ENCODE results near the gene TSKS.

The TSKS gene

GRCh38 chr19:49780861-49781260 is 17.8 kb upstream of the TSKS start:
- no peaks in the 10 kb centered on the region for H3K27me3 ChIP-seq (ENCODE audit: control insufficient read depth in 2 of 2, insufficient read depth in 2 of 2, low read length in 2 of 2)
- no peaks in the 10 kb centered on the region for H3K9me3 ChIP-seq (ENCODE audit: control insufficient read depth in 2 of 2, low read length in 2 of 2)
- H3K9ac ChIP-seq (ENCODE audit: low read depth in 1 of 2, low read length in 2 of 2) = no peak overlapping the region
- no peak overlapping the region for H3K4me3 ChIP-seq (ENCODE audit: low read length in 2 of 2)
- no peak overlapping the region for H3K27ac ChIP-seq (ENCODE audit: low read depth in 2 of 2, low read length in 2 of 2)
- no peaks in the 10 kb centered on the region for H3K4me1 ChIP-seq (ENCODE audit: control insufficient read depth in 2 of 2, insufficient read depth in 2 of 2, low read length in 2 of 2)
- peaks cover 17 to 18% of the 10 kb centered on the region in 2 donors for H3K36me3 ChIP-seq (ENCODE audit: control insufficient read depth in 2 of 2, insufficient read depth in 2 of 2, low read length in 2 of 2)

DNA sequence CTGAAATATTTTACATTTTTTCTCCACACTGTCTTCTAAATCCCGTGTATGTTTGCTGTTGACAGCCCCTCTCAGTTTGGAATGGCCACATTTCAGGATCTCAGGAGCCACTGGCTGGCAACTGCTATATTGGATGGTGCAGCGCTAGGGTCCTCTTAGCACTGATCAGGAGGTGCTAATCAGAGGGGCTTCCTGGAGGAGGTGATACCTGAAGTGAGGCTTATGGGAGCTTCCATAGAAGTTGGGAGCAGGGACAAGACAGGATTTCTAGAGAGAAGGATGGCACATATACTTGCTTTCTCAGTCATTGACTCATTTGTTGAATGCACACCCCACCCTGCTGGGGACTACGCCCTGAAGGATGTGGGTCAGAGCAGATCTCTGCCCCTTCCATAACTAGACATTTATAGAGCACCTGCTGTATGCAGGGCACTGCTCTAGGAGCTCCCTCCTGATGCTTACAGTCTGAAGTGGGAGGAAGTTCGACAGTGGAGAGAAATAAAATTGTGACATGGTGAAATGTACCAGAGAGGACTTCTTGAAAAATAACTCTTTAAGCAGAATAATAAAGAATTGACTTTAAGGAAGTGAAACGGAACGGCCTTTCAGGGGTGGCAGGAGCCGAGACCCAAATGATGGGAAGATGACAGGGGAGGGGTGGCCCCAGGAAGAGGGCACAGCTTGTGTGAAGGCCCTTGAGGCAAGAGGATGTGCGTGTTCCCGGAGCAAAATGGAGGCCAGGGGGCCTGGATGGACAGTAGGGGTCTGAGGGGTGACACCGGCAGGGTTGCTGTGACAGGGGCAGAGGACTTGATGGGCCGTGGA is 16.8 kb upstream of the TSKS start:
- no peak overlapping the region for H3K4me3 ChIP-seq (ENCODE audit: low read length in 2 of 2)
- peaks cover 12 to 15% of the 10 kb centered on the region in 2 donors for H3K36me3 ChIP-seq (ENCODE audit: control insufficient read depth in 2 of 2, insufficient read depth in 2 of 2, low read length in 2 of 2)
- H3K4me1 ChIP-seq (ENCODE audit: control insufficient read depth in 2 of 2, insufficient read depth in 2 of 2, low read length in 2 of 2) = no peaks in the 10 kb centered on the region
- no peak overlapping the region for H3K27ac ChIP-seq (ENCODE audit: low read depth in 2 of 2, low read length in 2 of 2)
- H3K9me3 ChIP-seq (ENCODE audit: control insufficient read depth in 2 of 2, low read length in 2 of 2) = no peaks in the 10 kb centered on the region
- H3K27me3 ChIP-seq (ENCODE audit: control insufficient read depth in 2 of 2, insufficient read depth in 2 of 2, low read length in 2 of 2) = no peaks in the 10 kb centered on the region
- H3K9ac ChIP-seq (ENCODE audit: low read depth in 1 of 2, low read length in 2 of 2) = no peak overlapping the region

GRCh38 chr19:49776371-49776764 is 13.3 kb upstream of the TSKS start:
- Histone ChIP-seq H3K27ac (ENCODE audit: low read depth in 2 of 2, low read length in 2 of 2) (no peak overlapping the region), H3K36me3 (ENCODE audit: control insufficient read depth in 2 of 2, insufficient read depth in 2 of 2, low read length in 2 of 2) (no peaks in the 10 kb centered on the region)

DNA sequence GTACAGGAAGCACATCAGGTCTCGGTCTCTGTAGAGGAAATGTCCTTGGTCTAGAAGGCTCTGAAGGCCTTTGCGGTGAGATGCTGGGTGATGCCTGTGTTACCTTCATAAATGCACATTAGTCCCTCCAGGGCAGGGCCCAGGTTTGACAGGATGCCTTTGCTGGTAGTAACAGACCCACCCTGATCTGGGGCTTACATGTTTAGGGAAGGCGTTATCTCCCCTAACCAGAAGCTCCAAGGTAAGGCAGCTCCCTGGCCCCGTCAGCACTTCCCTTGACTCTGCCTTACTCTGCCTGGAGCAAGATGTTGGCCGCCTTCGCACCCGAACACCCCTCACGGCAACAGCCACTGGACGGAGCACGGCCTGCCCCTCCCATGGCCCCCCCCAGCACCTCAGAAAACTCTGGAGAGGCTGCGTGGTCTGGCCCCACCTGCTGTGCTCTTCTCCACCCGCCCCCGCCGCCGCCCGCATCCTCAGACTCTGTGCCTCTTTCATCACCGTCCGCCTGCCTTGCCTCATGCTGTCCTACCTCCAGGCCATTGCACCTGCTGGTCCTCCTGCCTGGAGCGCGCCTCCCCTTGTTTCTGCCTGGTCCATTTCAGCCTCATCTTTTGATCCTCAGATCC is 12.8 kb upstream of the TSKS start:
- no peak overlapping the region for H3K27ac ChIP-seq (ENCODE audit: low read depth in 2 of 2, low read length in 2 of 2)

More at GRCh38 chr19:49776371-49776764, 13.3 kb upstream of the TSKS start:
- H3K9ac ChIP-seq (ENCODE audit: low read depth in 1 of 2, low read length in 2 of 2) = no peak overlapping the region
- no peaks in the 10 kb centered on the region for H3K9me3 ChIP-seq (ENCODE audit: control insufficient read depth in 2 of 2, low read length in 2 of 2)
- H3K4me3 ChIP-seq (ENCODE audit: low read length in 2 of 2) = no peak overlapping the region
- H3K27me3 ChIP-seq (ENCODE audit: control insufficient read depth in 2 of 2, insufficient read depth in 2 of 2, low read length in 2 of 2) = no peaks in the 10 kb centered on the region
- no peaks in the 10 kb centered on the region for H3K4me1 ChIP-seq (ENCODE audit: control insufficient read depth in 2 of 2, insufficient read depth in 2 of 2, low read length in 2 of 2)

DNA sequence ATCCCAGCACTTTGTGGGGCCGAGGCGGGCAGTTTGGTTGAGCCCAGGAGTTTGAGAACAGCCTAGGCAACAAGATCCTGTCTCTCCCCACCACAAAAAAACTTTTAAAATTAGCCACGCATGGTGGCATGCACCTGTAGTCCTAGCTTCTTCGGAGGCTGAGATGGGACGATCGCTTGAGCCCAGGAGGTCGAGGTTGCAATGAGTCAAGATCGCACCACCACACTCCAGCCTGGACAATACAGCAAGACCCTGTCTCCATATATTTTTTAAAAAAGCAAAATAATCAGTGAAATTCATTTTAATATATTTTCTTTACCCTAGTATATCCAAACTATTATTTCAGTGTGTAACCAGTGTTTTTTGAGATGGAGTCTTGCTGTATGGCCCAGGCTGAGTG is 11.9 kb upstream of the TSKS start:
- H3K27ac ChIP-seq (ENCODE audit: low read depth in 2 of 2, low read length in 2 of 2) = no peak overlapping the region
- H3K9ac ChIP-seq (ENCODE audit: low read depth in 1 of 2, low read length in 2 of 2) = no peak overlapping the region
- H3K4me1 ChIP-seq (ENCODE audit: control insufficient read depth in 2 of 2, insufficient read depth in 2 of 2, low read length in 2 of 2) = no peaks in the 10 kb centered on the region
- H3K9me3 ChIP-seq (ENCODE audit: control insufficient read depth in 2 of 2, low read length in 2 of 2) = no peaks in the 10 kb centered on the region
- peaks cover 0 to 2% of the 10 kb centered on the region in 2 donors for H3K36me3 ChIP-seq (ENCODE audit: control insufficient read depth in 2 of 2, insufficient read depth in 2 of 2, low read length in 2 of 2)
- no peaks in the 10 kb centered on the region for H3K27me3 ChIP-seq (ENCODE audit: control insufficient read depth in 2 of 2, insufficient read depth in 2 of 2, low read length in 2 of 2)
- H3K4me3 ChIP-seq (ENCODE audit: low read length in 2 of 2) = no peak overlapping the region

More for the DNA sequence above, 12.8 kb upstream of the TSKS start:
- Histone ChIP-seq H3K27me3 (ENCODE audit: control insufficient read depth in 2 of 2, insufficient read depth in 2 of 2, low read length in 2 of 2) (no peaks in the 10 kb centered on the region), H3K4me3 (ENCODE audit: low read length in 2 of 2) (no peak overlapping the region), H3K9me3 (ENCODE audit: control insufficient read depth in 2 of 2, low read length in 2 of 2) (no peaks in the 10 kb centered on the region), H3K4me1 (ENCODE audit: control insufficient read depth in 2 of 2, insufficient read depth in 2 of 2, low read length in 2 of 2) (no peaks in the 10 kb centered on the region), H3K9ac (ENCODE audit: low read depth in 1 of 2, low read length in 2 of 2) (no peak overlapping the region), H3K36me3 (ENCODE audit: control insufficient read depth in 2 of 2, insufficient read depth in 2 of 2, low read length in 2 of 2) (no peaks in the 10 kb centered on the region)

GRCh38 chr19:49773663-49774350 is 10.7 kb upstream of the TSKS start:
- no peak overlapping the region for H3K9ac ChIP-seq (ENCODE audit: low read depth in 1 of 2, low read length in 2 of 2)
- H3K36me3 ChIP-seq (ENCODE audit: control insufficient read depth in 2 of 2, insufficient read depth in 2 of 2, low read length in 2 of 2) = peaks cover 0 to 2% of the 10 kb centered on the region in 2 donors
- no peaks in the 10 kb centered on the region for H3K9me3 ChIP-seq (ENCODE audit: control insufficient read depth in 2 of 2, low read length in 2 of 2)
- H3K4me1 ChIP-seq (ENCODE audit: control insufficient read depth in 2 of 2, insufficient read depth in 2 of 2, low read length in 2 of 2) = no peaks in the 10 kb centered on the region
- no peak overlapping the region for H3K27ac ChIP-seq (ENCODE audit: low read depth in 2 of 2, low read length in 2 of 2)
- H3K4me3 ChIP-seq (ENCODE audit: low read length in 2 of 2) = no peak overlapping the region
- H3K27me3 ChIP-seq (ENCODE audit: control insufficient read depth in 2 of 2, insufficient read depth in 2 of 2, low read length in 2 of 2) = no peaks in the 10 kb centered on the region

DNA sequence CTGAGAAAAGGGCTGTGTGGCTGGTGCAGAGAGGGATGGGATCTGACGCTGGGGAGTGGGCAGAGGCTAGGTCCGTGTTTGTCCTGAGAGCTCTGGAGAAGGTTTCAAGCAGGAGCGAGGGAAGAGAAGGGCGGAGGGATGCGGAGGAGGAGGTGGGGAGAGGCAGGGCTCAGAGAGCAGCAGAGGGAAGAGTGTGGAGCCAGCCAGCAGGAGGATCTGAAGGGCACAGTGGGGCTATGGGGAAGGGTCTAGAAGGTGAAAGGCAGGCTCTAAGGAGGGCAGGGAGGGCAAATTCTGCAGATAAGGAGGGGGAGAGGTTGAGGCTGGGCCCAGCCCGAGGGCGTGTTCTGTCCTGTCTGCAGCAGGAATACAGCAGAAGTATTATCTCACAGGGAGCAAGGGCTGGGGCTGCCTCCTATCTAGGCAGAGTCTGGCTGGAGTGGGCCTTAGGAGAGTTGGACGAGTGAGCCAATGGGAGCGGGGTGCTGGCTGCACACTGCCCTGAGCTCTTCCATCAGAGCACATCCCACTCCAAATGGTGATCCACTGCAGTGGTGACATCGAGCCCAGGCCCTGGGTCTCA is 9.8 kb upstream of the TSKS start:
- peaks cover 0 to 2% of the 10 kb centered on the region in 2 donors for H3K36me3 ChIP-seq (ENCODE audit: control insufficient read depth in 2 of 2, insufficient read depth in 2 of 2, low read length in 2 of 2)
- no peaks in the 10 kb centered on the region for H3K9me3 ChIP-seq (ENCODE audit: control insufficient read depth in 2 of 2, low read length in 2 of 2)
- H3K27ac ChIP-seq (ENCODE audit: low read depth in 2 of 2, low read length in 2 of 2) = no peak overlapping the region
- no peak overlapping the region for H3K9ac ChIP-seq (ENCODE audit: low read depth in 1 of 2, low read length in 2 of 2)
- peaks cover 5 to 7% of the 10 kb centered on the region in 2 donors for H3K4me1 ChIP-seq (ENCODE audit: control insufficient read depth in 2 of 2, insufficient read depth in 2 of 2, low read length in 2 of 2)
- H3K4me3 ChIP-seq (ENCODE audit: low read length in 2 of 2) = no peak overlapping the region
- no peaks in the 10 kb centered on the region for H3K27me3 ChIP-seq (ENCODE audit: control insufficient read depth in 2 of 2, insufficient read depth in 2 of 2, low read length in 2 of 2)

- no peak overlapping the region for H3K27ac ChIP-seq (ENCODE audit: low read depth in 2 of 2, low read length in 2 of 2)
- no peaks in the 10 kb centered on the region for H3K9me3 ChIP-seq (ENCODE audit: control insufficient read depth in 2 of 2, low read length in 2 of 2)
- no peak overlapping the region for H3K4me3 ChIP-seq (ENCODE audit: low read length in 2 of 2)
- peaks cover 12 to 13% of the 10 kb centered on the region in 2 donors for H3K4me1 ChIP-seq (ENCODE audit: control insufficient read depth in 2 of 2, insufficient read depth in 2 of 2, low read length in 2 of 2)
- H3K36me3 ChIP-seq (ENCODE audit: control insufficient read depth in 2 of 2, insufficient read depth in 2 of 2, low read length in 2 of 2) = peaks cover 0 to 2% of the 10 kb centered on the region in 2 donors
- no peaks in the 10 kb centered on the region for H3K27me3 ChIP-seq (ENCODE audit: control insufficient read depth in 2 of 2, insufficient read depth in 2 of 2, low read length in 2 of 2)
- H3K9ac ChIP-seq (ENCODE audit: low read depth in 1 of 2, low read length in 2 of 2) = no peak overlapping the region
These were observed 8.6 kb upstream of the TSKS start for GRCh38 chr19:49771674-49772139.

DNA sequence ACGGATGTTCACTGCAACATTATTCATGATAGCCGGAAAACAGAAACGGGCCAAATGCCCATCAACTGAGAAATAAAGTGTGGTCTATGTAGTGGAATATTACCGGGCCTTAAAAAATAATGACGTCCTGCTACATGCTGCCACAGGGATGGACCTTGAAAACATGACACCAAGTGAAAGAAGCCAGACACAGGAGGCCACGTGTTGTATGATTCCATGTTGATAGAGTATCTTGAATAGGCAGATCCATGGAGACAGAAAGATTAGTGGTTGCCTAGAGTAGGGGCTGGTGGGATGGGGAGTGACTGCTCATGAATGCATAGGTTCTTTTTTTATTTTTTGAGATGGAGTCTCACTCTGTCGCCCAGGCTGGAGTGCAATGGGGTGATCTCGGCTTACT is 7.4 kb upstream of the TSKS start:
- no peaks in the 10 kb centered on the region for H3K27me3 ChIP-seq (ENCODE audit: control insufficient read depth in 2 of 2, insufficient read depth in 2 of 2, low read length in 2 of 2)

More for the DNA sequence above, 7.4 kb upstream of the TSKS start:
- Histone ChIP-seq H3K27ac (ENCODE audit: low read depth in 2 of 2, low read length in 2 of 2) (no peak overlapping the region), H3K9ac (ENCODE audit: low read depth in 1 of 2, low read length in 2 of 2) (no peak overlapping the region), H3K36me3 (ENCODE audit: control insufficient read depth in 2 of 2, insufficient read depth in 2 of 2, low read length in 2 of 2) (peaks cover 0 to 2% of the 10 kb centered on the region in 2 donors), H3K9me3 (ENCODE audit: control insufficient read depth in 2 of 2, low read length in 2 of 2) (no peaks in the 10 kb centered on the region), H3K4me3 (ENCODE audit: low read length in 2 of 2) (no peak overlapping the region), H3K4me1 (ENCODE audit: control insufficient read depth in 2 of 2, insufficient read depth in 2 of 2, low read length in 2 of 2) (peaks cover 17 to 19% of the 10 kb centered on the region in 2 donors)
